Stimulated activated CD8-positive, alpha-beta memory T cell treated with anti-CD3 and anti-CD28 coated beads, Interleukin-2, amount 100 ng/mL, for 48 hours (primary cell): Measurements from ENCODE around the gene POC1A.

Source experiments
- DNase-seq, 2 donors: peaks; one replicate each; pipeline ENCODE4 v3.0.0-alpha.2; 2020; ENCODE audit warnings: low read depth in 2 of 2

Gene POC1A

DNA sequence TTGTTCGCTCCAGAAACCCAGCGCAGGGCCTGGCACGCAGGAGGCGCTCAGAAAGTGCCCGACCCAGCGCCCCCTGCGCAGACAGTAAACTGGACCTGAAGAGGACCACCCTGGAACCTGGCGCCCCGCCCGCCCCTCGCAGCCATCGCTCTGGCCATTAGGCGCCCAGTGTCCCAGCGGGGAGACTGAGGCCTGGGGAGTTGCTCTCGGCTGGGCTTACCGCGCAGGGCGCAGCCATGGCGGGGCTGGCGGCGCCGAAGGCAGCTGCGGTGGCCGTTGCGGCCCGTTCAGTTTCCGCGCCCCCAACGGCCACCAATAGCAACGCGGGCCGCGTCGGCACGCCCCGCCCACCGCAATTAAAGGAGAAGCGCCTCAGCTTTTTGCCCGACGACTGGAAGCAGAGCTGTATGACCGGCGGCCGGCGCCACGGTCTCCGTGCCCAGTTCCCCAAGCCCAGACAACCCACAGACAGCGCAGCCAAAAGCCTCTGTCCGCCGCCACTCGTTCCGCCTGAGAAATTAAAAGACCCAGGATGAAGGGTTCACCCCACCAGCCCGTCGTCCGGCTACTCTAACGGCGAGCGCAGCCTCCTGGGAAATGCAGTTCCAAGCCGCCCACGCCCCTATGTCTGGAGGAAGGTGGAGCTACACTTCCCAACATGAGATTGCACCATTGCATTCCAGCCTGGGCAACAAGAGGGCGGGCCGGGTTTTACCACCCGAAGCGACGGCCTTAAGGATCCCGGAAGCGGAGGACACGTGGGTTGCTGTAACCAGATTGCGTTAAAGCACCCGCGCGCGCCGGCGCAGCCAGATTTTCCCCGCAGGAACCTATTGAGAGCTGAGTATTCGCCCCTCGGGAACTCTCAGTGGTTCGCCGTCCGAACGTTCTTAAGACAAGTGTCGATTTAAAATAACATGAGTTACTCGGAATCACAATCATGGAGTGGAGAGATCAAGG is at the start of gene POC1A:
Gene POC1A (minus strand): TSS at position 289 of the 960 bp plus-strand sequence. CDS start 51 bp downstream, at position 238.
- peak; percentile 84 to 87 for DNase-seq

DNA sequence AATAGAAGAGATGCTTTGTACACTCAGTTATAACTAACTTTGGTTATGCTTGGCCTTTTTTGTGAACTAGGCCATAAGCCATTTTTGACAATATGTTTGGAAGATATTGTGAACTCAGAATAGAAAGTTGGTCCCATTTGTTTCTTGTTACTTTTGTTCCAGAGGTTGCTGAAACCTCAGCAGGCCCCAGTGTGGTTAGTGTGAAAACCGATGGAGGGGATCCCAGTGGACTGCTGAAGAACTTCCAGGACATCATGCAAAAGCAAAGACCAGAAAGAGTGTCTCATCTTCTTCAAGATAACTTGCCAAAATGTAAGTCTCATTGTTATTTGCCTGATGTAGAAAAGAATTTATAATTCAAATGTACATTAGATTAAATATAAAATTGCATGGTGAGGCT is 49.5 kb upstream of the POC1A start:
- no peak for DNase-seq

DNA sequence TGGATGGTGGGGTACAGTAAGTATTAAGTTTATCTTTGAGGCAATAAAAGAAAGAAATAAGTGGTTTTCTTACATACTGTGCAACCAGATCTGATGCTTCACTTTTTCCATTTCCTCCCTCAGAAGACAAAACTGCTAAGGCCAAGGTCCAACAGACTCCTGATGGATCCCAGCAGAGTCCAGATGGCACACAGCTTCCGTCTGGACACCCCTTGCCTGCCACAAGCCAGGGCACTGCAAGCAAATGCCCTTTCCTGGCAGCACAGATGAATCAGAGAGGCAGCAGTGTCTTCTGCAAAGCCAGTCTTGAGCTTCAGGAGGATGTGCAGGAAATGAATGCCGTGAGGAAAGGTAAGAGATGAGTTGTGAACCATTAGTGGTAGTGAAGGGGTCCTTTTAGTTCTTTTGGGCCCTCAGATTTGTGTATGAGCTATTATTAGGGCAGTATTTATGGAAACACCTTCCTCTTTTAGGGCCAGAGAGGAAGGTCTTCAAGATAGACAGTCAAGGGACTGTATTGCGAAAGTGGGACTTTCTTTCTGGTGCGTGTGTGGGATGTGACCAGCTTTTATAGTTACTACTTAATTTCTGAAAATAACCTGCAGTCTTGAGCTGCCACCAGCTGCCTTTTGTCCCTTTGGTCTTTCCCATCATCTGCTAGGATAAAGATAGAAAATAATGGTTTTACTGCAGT is 48.3 kb upstream of the POC1A start:
- DNase-seq: no peak

DNA sequence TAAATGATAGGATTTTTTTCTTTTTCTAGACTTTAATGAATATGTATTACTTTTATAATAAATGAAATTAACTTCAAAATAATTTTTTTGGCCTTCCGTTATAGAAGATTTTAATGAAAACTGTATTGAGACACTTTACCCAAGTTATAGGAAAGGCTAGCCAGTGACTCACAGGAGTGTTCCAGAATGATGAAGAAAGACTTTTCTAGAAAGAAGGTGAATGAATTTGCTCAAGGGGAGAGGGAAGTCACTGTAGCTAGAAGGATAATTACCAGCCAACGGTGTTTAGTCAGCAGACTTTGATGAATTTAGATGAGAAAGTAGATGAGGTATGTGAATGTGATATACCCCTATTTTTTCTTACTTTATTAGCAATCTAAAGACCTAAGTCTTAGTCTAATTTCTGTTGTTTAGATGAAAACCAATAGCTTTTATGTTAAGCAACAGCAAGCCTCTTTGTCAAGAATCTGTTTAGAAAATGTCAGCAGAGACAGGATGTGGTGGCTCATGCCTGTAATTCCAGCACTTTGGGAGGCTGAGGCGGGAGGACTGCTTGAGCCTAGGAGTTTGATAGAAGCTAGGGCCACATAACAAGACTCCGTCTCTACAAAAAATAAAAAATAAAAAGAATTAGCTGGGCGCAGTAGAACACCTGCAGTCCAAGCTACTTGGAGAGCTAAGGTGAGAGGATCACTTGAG is 46.9 kb upstream of the POC1A start:
- DNase-seq: no peak

DNA sequence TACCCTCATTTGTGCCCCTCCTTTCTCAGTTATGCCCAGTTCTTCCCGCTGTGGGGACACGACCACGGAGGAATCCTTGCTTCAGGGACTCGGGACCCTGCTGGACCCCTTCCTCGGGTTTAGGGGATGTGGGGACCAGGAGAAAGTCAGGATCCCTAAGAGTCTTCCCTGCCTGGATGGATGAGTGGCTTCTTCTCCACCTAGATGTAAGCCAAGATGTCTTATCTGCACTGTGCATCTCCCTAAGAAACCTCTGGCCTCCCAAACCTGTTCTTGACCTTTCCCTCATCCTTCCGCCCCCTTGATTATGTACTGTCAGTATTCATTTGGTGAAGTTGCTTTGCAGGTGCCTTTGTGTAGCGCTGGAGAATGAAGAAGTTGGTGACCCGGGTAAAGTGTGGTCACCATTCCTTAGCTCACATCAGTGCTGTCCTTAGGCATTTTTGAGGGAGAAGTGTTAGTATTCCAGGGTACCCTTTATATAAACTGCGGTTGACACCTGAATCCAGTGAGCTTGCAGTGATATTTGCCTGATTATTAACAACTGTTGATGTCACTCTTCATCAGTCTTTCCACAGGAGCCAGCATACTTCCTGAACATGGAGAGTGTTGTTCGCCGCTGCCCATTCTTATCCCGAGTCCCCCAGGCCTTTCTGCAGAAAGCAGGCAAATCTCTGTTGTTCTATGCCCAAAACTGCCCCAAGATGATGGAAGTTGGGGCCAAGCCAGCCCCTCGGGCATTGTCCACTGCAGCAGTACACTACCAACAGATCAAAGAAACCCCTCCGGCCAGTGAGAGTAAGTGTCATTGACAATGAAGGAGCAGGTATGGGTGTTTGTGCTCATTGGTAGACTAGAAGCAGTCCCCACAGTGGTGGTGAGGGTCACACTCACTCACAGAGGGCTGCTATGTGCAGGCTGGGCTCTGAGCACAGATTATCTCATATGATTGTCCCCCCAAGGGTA is 44.7 kb upstream of the POC1A start:
- DNase-seq: no peak

DNA sequence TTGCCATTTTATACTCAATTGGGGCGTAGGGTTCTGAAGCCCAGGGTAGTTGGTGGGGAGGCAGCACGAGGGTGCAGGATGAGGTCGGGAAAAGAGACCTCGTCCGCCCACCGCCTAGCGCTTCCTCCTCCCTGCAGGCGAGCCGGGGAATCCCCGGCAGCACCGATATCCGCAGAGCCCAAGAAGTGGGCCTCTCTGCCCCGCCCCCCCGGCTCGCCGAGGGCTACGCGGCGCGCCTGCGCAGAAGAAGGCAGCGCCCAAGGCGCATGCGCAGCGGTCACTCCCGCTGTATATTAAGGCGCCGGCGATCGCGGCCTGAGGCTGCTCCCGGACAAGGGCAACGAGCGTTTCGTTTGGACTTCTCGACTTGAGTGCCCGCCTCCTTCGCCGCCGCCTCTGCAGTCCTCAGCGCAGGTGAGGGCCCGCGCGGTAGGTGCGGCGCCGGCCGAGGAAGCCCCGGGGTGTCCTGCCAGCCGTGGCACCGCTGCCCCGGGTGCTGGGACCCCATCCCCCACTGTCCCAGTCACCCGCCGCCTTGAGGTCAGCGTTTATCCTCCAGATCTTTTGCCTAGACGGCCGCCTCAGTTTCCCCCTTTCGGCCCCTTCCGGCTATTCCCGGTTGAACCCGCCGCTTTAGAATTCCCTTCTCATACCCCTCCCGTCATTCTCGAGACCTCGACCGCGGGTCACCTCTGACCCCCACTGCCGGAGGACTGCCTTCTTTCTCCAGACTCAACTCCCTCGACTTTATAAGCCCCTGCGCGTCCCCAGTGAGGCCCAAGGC is 43.8 kb upstream of the POC1A start, which contains the start of gene ALAS1:
Gene ALAS1 (plus strand): TSS at position 319 of the 784 bp plus-strand sequence. CDS start 1,082 bp downstream, outside the sequence.
- peak; percentile 95 to 97 for DNase-seq

DNA sequence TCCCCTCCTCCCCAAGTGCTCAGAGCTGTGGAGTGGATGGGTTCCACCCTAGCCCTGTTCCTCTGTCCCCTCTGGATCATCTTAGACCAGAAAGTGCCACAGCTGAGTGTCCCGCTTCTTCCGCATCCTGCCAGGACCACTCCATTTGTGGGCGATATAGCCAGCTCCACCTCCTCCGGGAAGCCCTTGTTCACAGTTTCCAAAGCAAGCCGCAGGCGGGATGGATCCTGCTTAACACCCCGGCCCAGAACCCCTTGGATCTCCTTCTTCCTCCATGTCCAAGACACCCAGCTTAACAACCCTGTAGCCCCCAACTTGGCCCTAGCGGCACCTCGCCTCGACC is 43.2 kb upstream of the POC1A start:
- no peak for DNase-seq

DNA sequence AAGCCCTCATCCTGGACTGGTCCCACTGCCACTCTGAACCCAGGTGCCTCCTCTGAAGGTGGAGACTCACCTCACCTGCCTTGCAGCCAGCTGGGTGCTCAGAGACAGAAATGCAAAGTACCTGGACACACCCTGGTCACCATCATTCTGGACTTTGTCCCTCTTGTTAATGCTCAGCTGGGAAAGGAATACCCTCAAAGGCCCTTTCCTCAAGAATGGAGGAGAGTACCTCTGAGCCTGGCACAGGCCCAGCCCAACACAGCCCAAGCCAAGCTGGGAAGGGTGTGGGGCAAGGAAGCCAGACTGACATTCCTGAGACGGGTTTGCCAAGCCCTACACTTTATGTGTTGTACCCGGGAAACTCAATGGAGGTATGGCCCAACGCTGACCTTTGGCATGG is 42.8 kb upstream of the POC1A start:
- DNase-seq: no peak

DNA sequence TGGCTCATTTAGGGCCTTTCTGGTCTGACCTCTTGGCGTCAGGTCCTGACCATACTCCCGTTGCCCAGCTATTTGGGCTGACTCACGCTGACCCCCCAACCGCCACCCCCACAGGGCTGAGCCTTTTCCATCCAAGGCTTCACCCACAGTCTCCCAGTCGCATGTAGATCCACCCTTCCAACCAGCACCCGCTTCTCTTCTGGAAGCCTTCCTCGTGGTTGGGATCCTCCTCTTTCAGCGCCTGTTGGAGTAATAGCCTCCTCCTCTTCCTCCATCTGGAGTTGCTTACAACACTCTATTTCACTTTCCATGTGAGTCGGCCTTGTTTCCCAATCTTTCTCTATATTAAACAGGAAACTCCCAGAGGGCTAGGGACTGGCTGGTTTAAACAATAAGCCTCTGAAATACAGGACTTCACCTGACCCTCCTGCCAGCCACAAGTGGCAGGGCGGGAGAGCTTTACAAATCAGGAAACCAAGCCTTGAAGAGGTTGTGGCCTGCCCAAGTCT is 41.7 kb upstream of the POC1A start:
- no peak for DNase-seq

DNA sequence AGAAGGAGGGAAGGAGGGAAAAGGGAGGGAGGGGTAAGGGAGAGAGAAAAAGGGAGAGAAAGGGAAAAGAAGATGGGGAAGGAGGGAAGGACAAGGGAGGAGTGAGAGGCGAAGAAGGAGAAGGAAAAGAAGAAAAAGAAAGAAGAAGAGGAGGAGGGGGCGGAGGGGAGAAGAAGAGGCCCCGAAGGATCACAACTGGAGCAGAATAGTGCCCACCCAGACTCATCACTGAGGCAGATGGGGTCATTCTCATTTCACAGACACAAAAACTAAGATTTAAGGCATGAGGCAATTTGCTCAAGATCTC is 41.0 kb upstream of the POC1A start:
- DNase-seq: no peak

DNA sequence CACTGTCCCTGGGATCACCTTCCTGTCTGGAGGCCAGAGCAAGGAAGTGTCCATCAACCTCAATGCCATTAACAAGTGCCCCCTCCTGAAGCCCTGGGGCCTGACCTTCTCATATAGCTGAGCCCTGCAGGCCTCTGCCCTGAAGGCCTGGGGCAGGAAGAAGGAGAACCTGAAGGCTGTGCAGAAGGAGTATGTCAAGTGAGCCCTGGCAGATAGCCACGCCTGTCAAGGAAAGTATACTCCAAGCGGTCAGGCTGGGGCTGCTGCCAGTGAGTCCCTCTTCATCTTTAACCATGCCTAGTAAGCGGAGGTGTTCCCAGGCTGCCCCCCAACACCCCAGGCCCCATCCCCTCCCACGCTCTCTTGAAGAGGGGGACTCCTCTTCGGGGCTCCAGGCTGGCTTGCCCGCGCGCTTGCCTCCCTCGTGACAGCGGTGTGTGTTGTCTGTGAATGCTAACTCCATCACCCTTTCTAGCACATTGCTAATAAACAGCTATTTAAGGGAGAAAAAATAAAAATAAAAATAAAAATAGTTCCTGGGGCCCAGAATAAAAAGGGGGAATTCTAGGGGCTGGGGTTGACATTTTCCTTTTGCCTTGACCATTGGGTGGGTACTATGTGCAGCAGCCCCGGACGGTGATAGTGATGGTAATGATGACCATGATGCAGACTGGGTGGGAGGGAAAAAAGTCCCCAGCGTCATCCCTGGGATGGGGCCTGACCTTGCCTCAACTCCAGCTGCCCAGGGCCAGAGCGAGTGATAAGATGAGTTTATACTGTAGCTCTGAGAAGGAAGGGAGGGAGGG is 40.5 kb upstream of the POC1A start:
- no peak for DNase-seq

DNA sequence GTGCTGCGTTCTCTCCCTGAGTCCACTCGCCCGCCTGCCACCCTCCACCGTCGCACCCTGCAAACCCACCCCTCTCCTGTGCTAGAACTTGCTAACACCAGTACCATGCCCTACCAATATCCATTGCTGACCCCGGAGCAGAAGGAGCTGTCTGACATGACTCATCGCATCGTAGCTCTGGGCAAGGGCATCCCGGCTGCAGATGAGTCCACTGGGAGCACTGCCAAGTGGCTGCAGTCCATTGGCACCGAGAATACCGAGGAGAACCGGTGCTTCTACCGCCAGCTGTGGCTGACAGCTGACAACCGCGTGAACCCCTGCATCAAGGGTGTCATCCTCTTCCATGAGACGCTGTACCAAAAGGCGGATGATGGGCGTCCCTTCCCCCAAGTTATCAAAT is 38.8 kb upstream of the POC1A start:
- no peak for DNase-seq

DNA sequence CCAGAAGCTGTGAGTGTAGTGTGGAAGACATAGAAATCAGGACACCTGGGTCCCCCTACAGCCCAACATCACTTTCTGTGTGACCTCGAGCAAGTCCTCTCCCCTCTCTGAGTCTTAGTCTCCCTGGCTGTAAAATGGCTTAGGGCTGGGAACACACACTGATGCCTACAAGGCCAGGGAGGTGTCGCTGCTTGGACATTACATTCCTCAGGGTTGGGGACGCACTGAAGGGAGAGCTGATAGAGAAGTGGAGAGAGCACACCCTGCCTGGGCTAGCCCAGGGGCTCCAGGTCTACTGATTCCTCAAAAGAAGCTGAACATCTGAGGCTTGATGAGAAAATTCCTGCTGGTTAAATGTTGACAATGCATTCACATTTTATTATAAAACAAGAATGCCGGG is 37.4 kb upstream of the POC1A start:
- no peak for DNase-seq

DNA sequence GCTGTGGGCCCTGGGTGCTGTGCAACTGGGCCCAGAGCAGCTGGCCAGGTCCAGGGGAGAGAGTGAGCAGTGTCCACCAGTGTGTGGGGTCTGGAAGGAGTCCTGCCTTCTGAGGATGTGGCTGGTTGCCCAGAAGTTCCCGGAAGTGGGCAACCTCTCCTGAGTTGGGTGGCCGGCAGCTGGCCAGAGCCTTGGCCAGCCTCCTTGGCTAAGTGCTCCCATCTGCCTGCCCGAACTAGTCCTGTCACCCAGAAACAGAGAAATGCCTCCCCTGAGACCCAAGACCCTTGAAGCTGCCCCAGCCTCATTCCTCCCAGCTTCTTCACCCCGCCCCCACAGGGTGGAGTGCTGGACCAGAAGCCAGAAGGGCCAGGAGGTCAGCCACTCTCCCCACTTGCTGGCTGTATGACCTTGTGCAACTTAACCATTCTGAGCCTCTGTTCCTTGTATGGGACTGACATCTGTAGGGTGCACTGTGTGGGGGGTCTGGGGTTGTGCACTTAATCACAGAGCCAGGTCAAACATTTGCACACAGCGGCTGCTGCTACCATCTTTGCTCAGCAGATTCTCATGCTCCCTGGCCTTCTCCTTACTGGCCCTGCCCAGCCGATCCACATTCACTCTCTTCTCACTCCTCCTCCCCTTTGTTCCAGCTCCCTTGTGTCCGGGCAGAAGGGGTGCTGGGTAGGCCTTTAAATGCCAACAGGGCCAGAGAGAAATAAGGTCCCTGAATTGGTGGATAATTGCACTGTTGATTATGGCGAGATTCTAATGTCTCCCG is 36.3 kb upstream of the POC1A start:
- DNase-seq: no peak

DNA sequence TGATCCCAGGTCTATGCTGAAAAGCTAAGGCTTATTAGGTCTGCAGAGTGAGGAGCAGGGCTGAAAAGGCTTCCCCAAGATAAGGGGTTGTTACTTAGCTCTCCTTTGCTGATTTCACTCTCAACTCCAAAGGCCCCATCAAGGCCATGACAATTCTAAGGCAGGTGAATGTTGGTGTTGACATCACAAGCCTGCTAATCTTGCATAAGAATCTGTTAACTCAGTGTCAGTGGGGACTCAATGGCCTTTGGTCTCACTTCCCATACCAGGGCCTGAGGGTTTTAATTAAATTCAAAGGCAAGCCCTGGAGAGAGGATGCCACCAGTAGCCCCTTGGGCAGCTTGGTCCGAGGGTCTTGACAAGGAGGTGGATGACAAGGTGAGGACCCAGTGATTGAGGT is 34.3 kb upstream of the POC1A start:
- DNase-seq: no peak

DNA sequence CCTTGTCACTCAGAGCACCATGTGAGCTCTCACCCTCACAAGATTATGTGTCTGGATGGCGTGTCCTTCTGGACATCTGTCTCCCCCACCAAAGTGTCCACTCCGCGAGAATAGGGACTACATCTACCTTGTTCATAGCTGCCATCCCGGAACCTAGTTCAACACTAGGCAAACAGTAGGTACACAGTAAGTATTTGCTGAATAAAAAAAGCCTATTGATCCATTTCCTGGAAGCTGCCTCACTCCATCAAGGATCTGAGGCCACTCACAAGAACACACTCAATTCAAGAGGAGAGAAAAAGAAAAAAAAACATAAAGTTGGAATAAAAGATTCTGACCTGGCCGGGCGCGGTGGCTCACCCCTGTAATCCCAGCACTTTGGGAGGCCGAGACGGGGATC is 32.5 kb upstream of the POC1A start:
- no peak for DNase-seq

DNA sequence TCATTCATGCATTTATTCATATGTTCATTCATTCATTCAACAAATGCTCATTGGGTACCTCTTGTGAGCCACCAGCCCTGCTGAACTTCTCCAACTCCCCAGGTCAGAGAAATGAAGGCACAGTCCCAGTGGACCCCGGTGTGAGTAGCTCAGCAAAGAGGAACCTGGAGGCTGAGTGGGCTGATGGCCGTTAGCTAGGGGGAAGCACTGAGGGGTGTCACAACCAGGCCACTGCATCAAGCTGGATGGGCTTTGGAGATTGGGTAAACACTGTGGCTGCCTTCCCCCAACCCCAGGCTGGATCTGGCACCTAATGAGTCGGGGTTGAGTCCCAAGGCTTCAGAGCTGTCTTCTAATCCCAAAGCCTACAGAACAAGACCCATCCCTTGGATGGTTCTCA is 31.6 kb upstream of the POC1A start:
- DNase-seq: no peak

DNA sequence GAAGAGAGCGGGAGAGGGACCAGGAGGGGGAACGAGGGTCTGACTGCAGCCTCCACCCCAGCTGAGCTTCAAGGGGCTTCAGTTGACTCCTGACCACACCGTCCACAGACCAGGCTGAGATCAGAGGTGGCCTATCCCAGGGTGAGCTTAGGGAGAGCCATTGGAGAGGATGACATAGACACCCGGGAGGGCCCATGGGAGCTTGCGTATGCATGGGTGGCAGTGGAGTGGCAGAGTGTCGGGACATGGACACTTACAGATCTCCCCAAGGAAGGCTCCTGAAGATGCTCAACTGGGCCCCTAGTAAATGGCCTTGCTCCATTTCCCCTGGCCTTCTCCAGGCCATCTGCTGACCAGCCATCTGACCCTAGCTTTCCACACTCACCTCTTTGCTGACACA is 31.1 kb upstream of the POC1A start:
- no peak for DNase-seq

DNA sequence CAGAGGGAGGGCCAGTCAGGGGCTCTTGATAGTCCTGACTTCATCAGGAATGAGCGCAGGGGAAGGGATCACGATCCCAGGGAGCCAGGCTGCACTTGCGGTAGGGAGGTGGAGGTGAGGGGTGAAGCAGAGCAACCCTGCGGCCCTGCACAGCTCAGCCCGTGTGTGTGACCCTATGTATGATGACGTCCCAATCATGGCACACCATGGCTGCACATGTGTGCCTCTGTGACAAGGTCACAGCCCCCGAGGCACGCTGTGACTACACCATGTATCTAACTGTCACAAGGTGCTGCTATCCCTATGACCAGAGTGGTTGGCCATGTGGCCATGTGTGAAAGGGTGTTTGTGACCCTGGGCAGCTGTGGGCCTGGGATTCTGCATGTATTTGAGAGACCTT is 30.5 kb upstream of the POC1A start:
- no peak for DNase-seq
